WTC11 (cell line): Measurements from ENCODE around the gene CLASP1. TPM values are rescaled to one million over a fixed set of nuclear protein-coding genes. Genes with fewer than 3 reads are reported as not detected.
A peak's percentile ranks its signal among the peaks of the same experiment; 100 is the strongest.

Experiments used
- ATAC-seq: fragments of 200-7000 bp; cut with Tn5 transposase; 2 replicates; pipeline ENCODE4 v1.10.0; 2021; ENCODE audit warnings: mild to moderate bottlenecking, moderate library complexity
- CTCF ChIA-PET: fragments of 300-600 bp; sonication (Branson Sonifier 250); formaldehyde crosslinking; loops from one replicate; lab custom pipeline; 2021; ENCODE audit warnings: antibody characterized with exemption; lab: Charles Lee
- POLR2A ChIA-PET: fragments of 350-600 bp; sonication (Branson Sonifier 250); formaldehyde crosslinking; loops from one replicate; lab custom pipeline; 2021; ENCODE audit warnings: antibody characterized with exemption; lab: Charles Lee
- DNase-seq: peaks from one replicate; pipeline ENCODE4 v3.0.0; 2021; ENCODE audit warnings: low spot score
- H3K27ac Mint-ChIP-seq: 2 replicates; pipeline ENCODE4 v1.8.0; 2021; ENCODE audit warnings: mixed read lengths
- H3K27me3 Mint-ChIP-seq: 2 replicates; pipeline ENCODE4 v1.8.0; 2021; ENCODE audit warnings: low read depth, mild to moderate bottlenecking, moderate library complexity, mixed read lengths
- H3K36me3 Mint-ChIP-seq: 2 replicates; pipeline ENCODE4 v1.8.0; 2021; ENCODE audit warnings: mixed read lengths
- H3K4me1 Mint-ChIP-seq: 2 replicates; pipeline ENCODE4 v1.8.0; 2022; ENCODE audit warnings: mixed read lengths
- H3K4me3 Mint-ChIP-seq: 2 replicates; pipeline ENCODE4 v1.8.0; 2021; ENCODE audit warnings: mild to moderate bottlenecking, moderate library complexity, mixed read lengths
- H3K9me3 Mint-ChIP-seq: 2 replicates; pipeline ENCODE4 v1.8.0; 2021; ENCODE audit warnings: mixed read lengths
- ATF6 ChIP-seq: sonication (generic); formaldehyde crosslinking; IDR thresholded peaks from 2 replicates; pipeline ENCODE4 v1.8.1; 2023; ENCODE audit warnings: mild to moderate bottlenecking, missing genetic modification reagents
- CDX4 ChIP-seq: fragments of 250-450 bp; sonication (Bioruptor Pico); IDR thresholded peaks from 2 replicates; pipeline ENCODE4 v1.9.0; 2021; ENCODE audit warnings: moderate library complexity, mild to moderate bottlenecking, inconsistent platforms, borderline replicate concordance
- E2F5 ChIP-seq: sonication (generic); formaldehyde crosslinking; IDR thresholded peaks from 2 replicates; pipeline ENCODE4 v1.8.1; 2022; ENCODE audit warnings: mild to moderate bottlenecking, moderate library complexity, missing genetic modification reagents
- EMX1 ChIP-seq: fragments of 250-450 bp; sonication (Bioruptor Pico); IDR thresholded peaks from 2 replicates; pipeline ENCODE4 v1.8.0; 2021; ENCODE audit warnings: mild to moderate bottlenecking
- ETV6 ChIP-seq: sonication (generic); formaldehyde crosslinking; IDR thresholded peaks from 2 replicates; pipeline ENCODE4 v1.8.1; 2022; ENCODE audit warnings: mild to moderate bottlenecking, missing genetic modification reagents
- FOXP1 ChIP-seq: sonication (generic); formaldehyde crosslinking; IDR thresholded peaks from 2 replicates; pipeline ENCODE4 v1.8.0; 2022; ENCODE audit warnings: missing genetic modification reagents, mild to moderate bottlenecking, moderate library complexity, borderline replicate concordance
- KAT7 ChIP-seq: sonication (generic); formaldehyde crosslinking; IDR thresholded peaks from 2 replicates; pipeline ENCODE4 v1.8.1; 2023; ENCODE audit warnings: missing genetic modification reagents, mild to moderate bottlenecking, borderline replicate concordance
- MYBL2 ChIP-seq: sonication (generic); formaldehyde crosslinking; IDR thresholded peaks from 2 replicates; pipeline ENCODE4 v1.8.1; 2023; ENCODE audit warnings: mild to moderate bottlenecking, moderate library complexity, missing genetic modification reagents
- NFATC4 ChIP-seq: fragments of 250-450 bp; sonication (Bioruptor Pico); IDR thresholded peaks from 2 replicates; pipeline ENCODE4 v1.9.0; 2021; ENCODE audit warnings: mild to moderate bottlenecking
- PREB ChIP-seq: sonication (generic); formaldehyde crosslinking; IDR thresholded peaks from 2 replicates; pipeline ENCODE4 v1.8.1; 2022; ENCODE audit warnings: mild to moderate bottlenecking, missing genetic modification reagents, moderate library complexity, borderline replicate concordance
- RELA ChIP-seq: sonication (generic); formaldehyde crosslinking; IDR thresholded peaks from 2 replicates; pipeline ENCODE4 v1.8.1; 2022; ENCODE audit warnings: missing genetic modification reagents, mild to moderate bottlenecking, borderline replicate concordance
- RORB ChIP-seq: fragments of 250-450 bp; sonication (Bioruptor Pico); IDR thresholded peaks from 2 replicates; pipeline ENCODE4 v1.9.0; 2021; ENCODE audit warnings: mild to moderate bottlenecking
- SOX15 ChIP-seq: fragments of 250-450 bp; sonication (Bioruptor Pico); IDR thresholded peaks from 2 replicates; pipeline ENCODE4 v1.9.0; 2021; ENCODE audit warnings: mild to moderate bottlenecking
- SP1 ChIP-seq: sonication (generic); formaldehyde crosslinking; conservative IDR thresholded peaks from 2 replicates; pipeline ENCODE4 v1.8.1; 2022; ENCODE audit warnings: missing genetic modification reagents
- TEAD4 ChIP-seq: sonication (generic); formaldehyde crosslinking; IDR thresholded peaks from 2 replicates; pipeline ENCODE4 v1.8.0; 2022; ENCODE audit warnings: mild to moderate bottlenecking, missing genetic modification reagents
- USF1 ChIP-seq: sonication (generic); formaldehyde crosslinking; IDR thresholded peaks from 2 replicates; pipeline ENCODE4 v1.8.0; 2022; ENCODE audit warnings: mild to moderate bottlenecking, missing genetic modification reagents
- ZNF138 ChIP-seq: sonication (generic); formaldehyde crosslinking; conservative IDR thresholded peaks from 2 replicates; pipeline ENCODE4 v1.8.1; 2022; ENCODE audit warnings: mild to moderate bottlenecking, moderate library complexity, missing genetic modification reagents
- ZNF219 ChIP-seq: sonication (generic); formaldehyde crosslinking; IDR thresholded peaks from 2 replicates; pipeline ENCODE4 v1.8.0; 2023; ENCODE audit warnings: missing genetic modification reagents, mild to moderate bottlenecking, borderline replicate concordance
- ZNF423 ChIP-seq: fragments of 250-450 bp; sonication (Bioruptor Pico); IDR thresholded peaks from 2 replicates; pipeline ENCODE4 v2.1.2; 2022; ENCODE audit warnings: mild to moderate bottlenecking, moderate library complexity
- ZNF512 ChIP-seq: sonication (generic); formaldehyde crosslinking; IDR thresholded peaks from 2 replicates; pipeline ENCODE4 v1.8.1; 2022; ENCODE audit warnings: missing genetic modification reagents, borderline replicate concordance
- ZSCAN18 ChIP-seq: fragments of 250-450 bp; sonication (Bioruptor Pico); IDR thresholded peaks from 2 replicates; pipeline ENCODE4 v2.1.2; 2022; ENCODE audit warnings: mild to moderate bottlenecking, moderate library complexity
- total RNA-seq: library from RNA; stranded (reverse); gene quantifications from 3 replicates; pipeline ENCODE4 v1.2.3, GENCODE V29; 2021
- TF ChIP-seq, protein P1 (sequence below): fragments of 250-450 bp; sonication (Bioruptor Pico); IDR thresholded peaks from 2 replicates; pipeline ENCODE4 v1.9.0; 2021; ENCODE audit warnings: mild to moderate bottlenecking

CLASP1 gene
- total RNA-seq, 1 experiment from 2014 or later: 50.0 TPM

DNA sequence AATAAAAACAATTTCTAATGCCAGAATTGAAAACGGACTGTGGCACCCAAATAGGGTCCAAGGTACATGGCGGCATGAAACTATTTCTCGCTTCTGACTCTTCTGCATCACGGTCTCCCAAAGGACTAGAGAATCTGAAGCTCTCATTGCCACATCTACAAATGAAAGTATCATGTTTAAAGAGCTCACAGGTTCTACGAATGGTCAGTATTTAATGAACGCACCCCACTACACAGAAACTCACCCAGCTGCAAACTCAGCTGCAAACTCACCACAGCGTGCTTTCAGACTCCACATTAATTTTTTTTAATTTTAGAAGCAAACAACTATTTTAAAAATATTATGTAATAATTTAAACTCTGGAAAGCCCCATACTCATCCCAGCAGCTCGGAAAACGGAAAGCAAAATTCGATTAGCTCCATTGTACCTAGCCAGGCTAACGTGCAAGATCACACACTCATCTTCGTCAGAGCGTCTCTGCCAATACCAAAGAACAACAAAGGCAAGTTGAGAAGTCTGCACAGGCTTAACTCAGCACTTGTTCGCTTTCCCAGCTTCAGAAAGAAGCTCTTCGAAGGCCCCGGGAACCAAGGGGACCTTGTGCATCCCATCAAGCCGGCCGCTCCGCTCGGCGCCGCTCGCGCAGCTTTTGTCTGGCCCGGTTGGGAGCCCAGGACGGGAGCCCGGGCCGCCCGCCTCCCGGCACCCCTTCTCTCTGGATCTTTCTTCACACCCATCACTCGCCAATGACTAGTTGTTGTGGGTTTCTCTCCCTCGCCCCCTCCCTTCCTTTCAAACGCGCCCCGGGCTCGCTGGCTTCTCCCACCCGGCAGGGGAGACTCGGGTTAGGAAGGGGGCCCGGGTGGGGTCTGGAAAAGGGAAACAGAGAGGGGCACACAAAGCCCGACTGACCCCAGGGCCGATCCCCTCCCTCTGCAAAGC, 785 bp downstream of the CLASP1 start:
- ATAC-seq: peak; percentile 10
- Mint-ChIP-seq H3K36me3 (0 out of 2 replicates have a peak, but pooled peaks cover 8% of the 10 kb centered on the region), H3K9me3 (no peaks in the 10 kb centered on the region), H3K27ac (peak overlapping the region; percentile 82), H3K27me3 (no peaks in the 10 kb centered on the region)
- POLR2A ChIA-PET: interaction anchor here (0.9 to 3.4 kb wide), 2 partner anchors 88 to 117 kb away, joined by 5 to 27 read pairs; partner anchors contain the start of genes NIFK and RNU4ATAC
- TF ChIP-seq MYBL2 (no peak), ETV6 (CRISPR knock-in tag) (peak; percentile 30; the same call in 1 of the 2 replicates), KAT7 (CRISPR knock-in tag) (no peak), SP1 (CRISPR knock-in tag) (peak; percentile 39; the same call in 1 of the 2 replicates), RELA (no peak), FOXP1 (CRISPR knock-in tag) (no peak)
- TF ChIP-seq, all 79 proteins: peak for 2
- CTCF ChIA-PET: interaction anchor here (2.1 kb wide), 1 partner anchor 118 kb away, joined by 7 read pairs; the partner anchor contains the start of gene RNU4ATAC
- Mint-ChIP-seq H3K4me3 (peak overlapping the region; percentile 93), H3K4me1 (peaks cover 22% of the 10 kb centered on the region)
- peak; percentile 65 for DNase-seq

DNA sequence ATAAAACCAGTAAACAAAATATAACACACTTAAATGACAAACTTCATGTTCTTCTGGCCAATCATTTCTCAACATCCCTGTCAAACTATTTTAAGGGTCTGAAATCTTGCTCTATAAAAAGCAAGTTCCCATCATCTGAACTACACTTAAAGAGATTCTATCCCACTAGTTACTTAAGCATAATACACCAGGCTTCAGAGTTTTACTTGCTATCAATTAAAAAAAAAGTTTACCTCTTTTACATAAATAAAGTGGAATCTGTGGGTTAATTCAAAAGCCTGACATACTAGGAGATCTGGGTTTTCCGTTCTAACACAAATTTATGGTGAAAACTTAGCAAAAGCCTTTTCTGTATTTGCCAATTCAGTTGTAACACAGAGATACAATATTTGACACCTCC, 1.9 kb downstream of the CLASP1 start:
- H3K27ac Mint-ChIP-seq: peak overlapping the region; percentile 34
- ATAC-seq: no peak
- CTCF ChIA-PET: no interaction called here
- H3K4me3 Mint-ChIP-seq: peak overlapping the region; percentile 93
- DNase-seq: no peak
- POLR2A ChIA-PET: no interaction called here
- H3K9me3 Mint-ChIP-seq: no peaks in the 10 kb centered on the region
- H3K36me3 Mint-ChIP-seq: 0 out of 2 replicates have a peak, but pooled peaks cover 8% of the 10 kb centered on the region
- peaks cover 22% of the 10 kb centered on the region for H3K4me1 Mint-ChIP-seq
- H3K27me3 Mint-ChIP-seq: no peaks in the 10 kb centered on the region
- TF ChIP-seq NFATC4 (CRISPR knock-in tag) (no peak), PREB (no peak), TEAD4 (CRISPR knock-in tag) (no peak), SOX15 (CRISPR knock-in tag) (no peak), E2F5 (CRISPR knock-in tag) (no peak), ZSCAN18 (CRISPR knock-in tag) (no peak), ZNF138 (CRISPR knock-in tag) (no peak), USF1 (CRISPR knock-in tag) (no peak), ZNF512 (no peak), ZNF219 (CRISPR knock-in tag) (no peak), ATF6 (CRISPR knock-in tag) (no peak), ZNF423 (CRISPR knock-in tag) (no peak), EMX1 (no peak), RORB (no peak), CDX4 (CRISPR knock-in tag) (no peak), RELA (no peak)
- TF ChIP-seq, protein P1, sequence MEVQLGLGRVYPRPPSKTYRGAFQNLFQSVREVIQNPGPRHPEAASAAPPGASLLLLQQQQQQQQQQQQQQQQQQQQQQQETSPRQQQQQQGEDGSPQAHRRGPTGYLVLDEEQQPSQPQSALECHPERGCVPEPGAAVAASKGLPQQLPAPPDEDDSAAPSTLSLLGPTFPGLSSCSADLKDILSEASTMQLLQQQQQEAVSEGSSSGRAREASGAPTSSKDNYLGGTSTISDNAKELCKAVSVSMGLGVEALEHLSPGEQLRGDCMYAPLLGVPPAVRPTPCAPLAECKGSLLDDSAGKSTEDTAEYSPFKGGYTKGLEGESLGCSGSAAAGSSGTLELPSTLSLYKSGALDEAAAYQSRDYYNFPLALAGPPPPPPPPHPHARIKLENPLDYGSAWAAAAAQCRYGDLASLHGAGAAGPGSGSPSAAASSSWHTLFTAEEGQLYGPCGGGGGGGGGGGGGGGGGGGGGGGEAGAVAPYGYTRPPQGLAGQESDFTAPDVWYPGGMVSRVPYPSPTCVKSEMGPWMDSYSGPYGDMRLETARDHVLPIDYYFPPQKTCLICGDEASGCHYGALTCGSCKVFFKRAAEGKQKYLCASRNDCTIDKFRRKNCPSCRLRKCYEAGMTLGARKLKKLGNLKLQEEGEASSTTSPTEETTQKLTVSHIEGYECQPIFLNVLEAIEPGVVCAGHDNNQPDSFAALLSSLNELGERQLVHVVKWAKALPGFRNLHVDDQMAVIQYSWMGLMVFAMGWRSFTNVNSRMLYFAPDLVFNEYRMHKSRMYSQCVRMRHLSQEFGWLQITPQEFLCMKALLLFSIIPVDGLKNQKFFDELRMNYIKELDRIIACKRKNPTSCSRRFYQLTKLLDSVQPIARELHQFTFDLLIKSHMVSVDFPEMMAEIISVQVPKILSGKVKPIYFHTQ: no peak
